GM13976 (cell line): Measurements from ENCODE around the gene TRAPPC3.
A peak's percentile ranks its signal among the peaks of the same experiment; 100 is the strongest.

Experiments used
- DNase-seq: peaks from one replicate; pipeline ENCODE4 v3.0.0; 2012; ENCODE audit warnings: low spot score
- in situ Hi-C: fragments of 300-500 bp; cut with MboI; formaldehyde crosslinking; loops from one replicate; pipeline ENCODE4 v1.12.0; 2022; ENCODE audit warnings: low sequenced_read_pairs, mixed read lengths, inconsistent platforms; ENCODE audit not compliant: unreplicated experiment
- TF ChIP-seq, protein P1 (sequence below): IDR thresholded peaks from 2 replicates; pipeline ENCODE4 v1.5.1; 2012; ENCODE audit warnings: borderline replicate concordance, mild to moderate bottlenecking; ENCODE audit not compliant: insufficient read depth; ENCODE audit errors: extremely low read depth, missing control alignments, control extremely low read depth

The TRAPPC3 gene

GRCh38 chr1:36122062-36123030, 26.9 kb downstream of the TRAPPC3 start:
- TF ChIP-seq, protein P1, sequence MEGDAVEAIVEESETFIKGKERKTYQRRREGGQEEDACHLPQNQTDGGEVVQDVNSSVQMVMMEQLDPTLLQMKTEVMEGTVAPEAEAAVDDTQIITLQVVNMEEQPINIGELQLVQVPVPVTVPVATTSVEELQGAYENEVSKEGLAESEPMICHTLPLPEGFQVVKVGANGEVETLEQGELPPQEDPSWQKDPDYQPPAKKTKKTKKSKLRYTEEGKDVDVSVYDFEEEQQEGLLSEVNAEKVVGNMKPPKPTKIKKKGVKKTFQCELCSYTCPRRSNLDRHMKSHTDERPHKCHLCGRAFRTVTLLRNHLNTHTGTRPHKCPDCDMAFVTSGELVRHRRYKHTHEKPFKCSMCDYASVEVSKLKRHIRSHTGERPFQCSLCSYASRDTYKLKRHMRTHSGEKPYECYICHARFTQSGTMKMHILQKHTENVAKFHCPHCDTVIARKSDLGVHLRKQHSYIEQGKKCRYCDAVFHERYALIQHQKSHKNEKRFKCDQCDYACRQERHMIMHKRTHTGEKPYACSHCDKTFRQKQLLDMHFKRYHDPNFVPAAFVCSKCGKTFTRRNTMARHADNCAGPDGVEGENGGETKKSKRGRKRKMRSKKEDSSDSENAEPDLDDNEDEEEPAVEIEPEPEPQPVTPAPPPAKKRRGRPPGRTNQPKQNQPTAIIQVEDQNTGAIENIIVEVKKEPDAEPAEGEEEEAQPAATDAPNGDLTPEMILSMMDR: no peak
- no peak for DNase-seq
- in situ Hi-C loops: no loop called here

GRCh38 chr1:36119456-36119855, 29.8 kb downstream of the TRAPPC3 start:
- DNase-seq: no peak
- in situ Hi-C loops: no loop called here
- TF ChIP-seq, protein P1: no peak

DNA sequence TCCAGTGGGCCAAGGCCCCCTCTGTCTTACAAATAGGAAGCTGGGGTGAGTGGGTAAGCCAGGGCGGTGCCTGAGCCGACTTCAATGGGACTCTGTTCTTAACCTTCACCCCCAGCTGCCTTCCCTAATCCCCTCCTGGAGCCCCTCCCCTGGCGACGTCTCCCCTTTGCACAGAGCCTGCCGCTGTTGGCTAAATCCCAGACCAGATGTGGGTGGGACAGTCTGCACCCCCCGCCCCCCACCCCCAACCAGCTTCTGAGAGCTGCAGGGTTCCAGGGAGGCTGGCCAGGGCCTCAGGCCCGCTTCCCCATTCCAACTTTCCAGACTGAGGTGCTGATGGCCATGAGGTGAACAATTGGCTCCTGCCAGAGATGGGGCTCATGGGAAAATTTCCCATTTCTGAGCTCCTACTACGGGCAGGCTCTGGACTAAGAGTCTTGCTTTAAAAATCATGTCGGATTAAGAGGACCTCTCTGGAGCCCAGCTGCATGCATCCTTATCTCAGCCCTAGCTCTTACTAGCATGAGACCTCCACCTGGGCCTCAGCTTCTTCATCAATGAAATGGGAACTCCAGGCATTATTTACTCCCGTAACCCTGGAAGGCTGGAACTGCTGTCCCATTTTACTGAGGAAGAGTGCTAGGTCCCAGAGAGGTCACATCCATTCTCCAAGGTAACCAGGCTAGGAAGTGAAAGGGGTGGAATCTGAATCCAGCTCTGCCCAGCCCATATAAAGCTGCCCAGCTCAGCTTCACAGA, 30.7 kb downstream of the TRAPPC3 start:
- DNase-seq: no peak
- in situ Hi-C loops: no loop called here
- TF ChIP-seq, protein P1: no peak

DNA sequence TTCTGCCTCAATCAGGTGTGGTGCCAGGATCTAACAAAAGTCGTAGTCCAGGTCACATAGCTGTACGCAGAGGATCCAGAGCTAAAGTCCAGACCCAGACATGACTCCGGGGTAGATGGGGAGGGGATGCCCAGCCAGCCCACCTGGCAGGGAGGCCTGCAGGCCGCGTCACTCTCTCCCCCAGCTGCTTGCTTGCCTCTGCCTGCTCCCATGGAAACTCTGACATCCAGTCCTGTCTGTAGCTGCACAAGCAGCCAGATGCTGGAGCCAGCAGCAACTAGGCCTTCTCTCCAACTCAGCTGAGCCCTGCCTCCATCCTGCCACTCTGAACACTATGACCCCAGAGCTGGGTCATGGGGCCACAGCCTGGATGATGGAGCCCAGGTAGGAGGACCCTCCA, 32.4 kb downstream of the TRAPPC3 start:
- in situ Hi-C loops: no loop called here
- DNase-seq: no peak
- TF ChIP-seq, protein P1: no peak

DNA sequence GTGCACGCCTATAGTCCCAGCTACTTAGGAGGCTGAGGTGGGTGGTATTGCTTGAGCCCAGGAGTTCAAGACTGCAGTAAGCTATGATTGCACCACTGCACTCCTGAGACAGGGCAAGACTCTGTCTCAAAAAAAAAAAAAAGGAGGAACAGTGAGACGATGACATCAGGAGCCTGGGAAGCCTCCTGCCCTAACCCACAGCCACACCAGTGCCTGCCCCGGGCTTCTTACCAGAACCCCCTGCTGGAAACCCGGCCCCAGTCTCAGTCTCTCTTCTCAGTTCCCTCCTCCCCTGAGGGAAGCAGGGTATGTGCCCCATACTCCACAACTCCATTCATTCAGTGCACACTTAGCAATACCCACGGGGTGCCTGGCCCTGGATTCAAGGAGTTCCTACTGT, 33.4 kb downstream of the TRAPPC3 start:
- in situ Hi-C loops: no loop called here
- peak; percentile 28 for DNase-seq
- TF ChIP-seq, protein P1: no peak

GRCh38 chr1:36115200-36115669, 34.1 kb downstream of the TRAPPC3 start:
- in situ Hi-C loops: no loop called here
- DNase-seq: no peak

More at GRCh38 chr1:36115200-36115669, 34.1 kb downstream of the TRAPPC3 start:
- TF ChIP-seq, protein P1: no peak
